Suprapubic skin (tissue), 4 donors: Measurements from ENCODE around the gene CD96. TPM values are rescaled to one million over a fixed set of nuclear protein-coding genes. Genes with fewer than 3 reads are reported as not detected.

Experiments
- DNase-seq, 2 donors: peaks; one replicate each; pipeline ENCODE4 v3.0.0-alpha.2; 2019; ENCODE audit warnings: low spot score in 2 of 2
- H3K27ac ChIP-seq: fragments of 200-600 bp; sonication (generic); one replicate; pipeline ENCODE4 v1.5.1; 2019
- H3K27me3 ChIP-seq: fragments of 200-600 bp; sonication (generic); one replicate; pipeline ENCODE4 v1.5.1; 2019
- H3K36me3 ChIP-seq: fragments of 200-600 bp; sonication (generic); one replicate; pipeline ENCODE4 v1.5.1; 2019
- H3K4me1 ChIP-seq: fragments of 200-600 bp; sonication (generic); one replicate; pipeline ENCODE4 v1.5.1; 2019
- H3K4me3 ChIP-seq: fragments of 200-600 bp; sonication (generic); one replicate; pipeline ENCODE4 v1.5.1; 2019; ENCODE audit warnings: mild to moderate bottlenecking
- H3K9me3 ChIP-seq: fragments of 200-600 bp; sonication (generic); one replicate; pipeline ENCODE4 v1.5.1; 2019
- CTCF ChIP-seq, 2 donors: fragments of 200-600 bp in 1 of 2; fragments of 450-650 bp in 1 of 2; sonication (generic) in 1 of 2; IDR thresholded peaks; one replicate each; pipeline ENCODE4 v1.5.1; 2016 to 2019; ENCODE audit warnings: antibody characterized with exemption in 2 of 2, mild to moderate bottlenecking in 1 of 2, moderate library complexity in 1 of 2
- EP300 ChIP-seq: sonication (generic); formaldehyde crosslinking; IDR thresholded peaks from one replicate; pipeline ENCODE4 v1.6.1; 2017; ENCODE audit warnings: antibody characterized with exemption
- POLR2A ChIP-seq, 2 donors: fragments of 450-650 bp; IDR thresholded peaks; one replicate each; pipeline ENCODE4 v1.6.1; 2017; ENCODE audit warnings: antibody characterized with exemption in 2 of 2, mild to moderate bottlenecking in 2 of 2, moderate library complexity in 2 of 2
- POLR2AphosphoS5 ChIP-seq, 3 donors: sonication (generic); formaldehyde crosslinking; IDR thresholded peaks; one replicate each; pipeline ENCODE4 v1.6.1; 2017; ENCODE audit warnings: antibody characterized with exemption in 3 of 3
- WGBS: methylation state at CpG from one replicate; pipeline ENCODE4 v1.1.5; 2018; 5-methylcytosine and 5-hydroxymethylcytosine counted together
- total RNA-seq, 4 donors: library from RNA; depleted of rRNA; stranded (reverse); fragments of >200 nt; gene quantifications; one replicate each; pipeline ENCODE4 v1.1.0, GENCODE V29; 2016

The CD96 gene
- total RNA-seq, 4 donors from 2014 or later = 0.49 to 0.56 (median 0.55) TPM; not detected in 1

DNA sequence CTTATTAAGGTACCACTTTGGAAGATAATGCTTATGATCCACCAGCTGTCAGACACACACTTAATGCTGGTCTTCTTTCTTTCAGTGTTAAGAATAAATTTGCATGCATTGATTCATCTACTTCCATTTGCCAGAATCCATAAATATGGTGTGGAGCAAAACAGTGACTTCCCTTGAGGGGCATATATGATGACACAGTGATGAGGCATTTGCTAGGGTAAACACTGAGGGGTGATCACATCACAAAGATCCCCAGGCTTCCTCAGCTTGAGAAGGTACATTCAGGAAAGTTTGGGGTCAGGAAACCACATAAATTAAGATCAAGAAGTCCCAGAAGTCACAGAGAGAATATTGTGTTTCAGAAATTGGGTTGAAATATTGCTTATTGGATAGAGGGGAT lies 63.0 kb downstream of the CD96 start:
- no peak overlapping the region for H3K4me3 ChIP-seq
- no peaks in the 10 kb centered on the region for H3K27me3 ChIP-seq
- TF ChIP-seq CTCF (IDR thresholded peaks at IDR 0.05) = no peak
- TF ChIP-seq POLR2AphosphoS5 (IDR thresholded peaks at IDR 0.05) = no peak
- DNase-seq = no peak
- no peaks in the 10 kb centered on the region for H3K36me3 ChIP-seq
- H3K9me3 ChIP-seq = no peaks in the 10 kb centered on the region
- H3K4me1 ChIP-seq = peaks cover 6% of the 10 kb centered on the region
- no peak overlapping the region for H3K27ac ChIP-seq

DNA sequence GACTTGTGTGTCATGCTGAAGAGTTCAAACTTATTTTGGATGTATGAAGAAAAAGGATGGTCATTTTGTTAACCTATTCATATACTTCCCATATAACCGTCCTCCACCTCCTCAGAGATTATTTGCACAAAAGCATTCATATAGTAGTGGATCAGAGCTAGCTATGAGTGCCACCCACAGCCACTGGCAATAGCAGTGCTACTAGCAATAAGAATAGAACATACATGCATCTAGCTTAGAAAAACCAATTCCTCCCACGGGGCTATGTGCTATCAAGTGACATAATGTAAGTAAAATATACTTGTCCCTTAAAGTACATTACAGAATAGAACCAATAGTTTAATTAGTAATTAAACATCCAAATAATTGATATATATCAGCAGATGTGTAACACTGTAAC lies 63.5 kb downstream of the CD96 start:
- H3K9me3 ChIP-seq = no peaks in the 10 kb centered on the region
- H3K27me3 ChIP-seq = no peaks in the 10 kb centered on the region
- DNase-seq = no peak
- no peak overlapping the region for H3K4me3 ChIP-seq
- no peaks in the 10 kb centered on the region for H3K36me3 ChIP-seq
- no peak overlapping the region for H3K27ac ChIP-seq
- 89% methylated on average over 2 of the region's 2 CpGs for WGBS
- no peak for TF ChIP-seq CTCF (IDR thresholded peaks at IDR 0.05)
- TF ChIP-seq EP300 = no peak
- no peak for TF ChIP-seq POLR2AphosphoS5 (IDR thresholded peaks at IDR 0.05)
- TF ChIP-seq POLR2A (IDR thresholded peaks at IDR 0.05) = no peak
- H3K4me1 ChIP-seq = peaks cover 11% of the 10 kb centered on the region

DNA sequence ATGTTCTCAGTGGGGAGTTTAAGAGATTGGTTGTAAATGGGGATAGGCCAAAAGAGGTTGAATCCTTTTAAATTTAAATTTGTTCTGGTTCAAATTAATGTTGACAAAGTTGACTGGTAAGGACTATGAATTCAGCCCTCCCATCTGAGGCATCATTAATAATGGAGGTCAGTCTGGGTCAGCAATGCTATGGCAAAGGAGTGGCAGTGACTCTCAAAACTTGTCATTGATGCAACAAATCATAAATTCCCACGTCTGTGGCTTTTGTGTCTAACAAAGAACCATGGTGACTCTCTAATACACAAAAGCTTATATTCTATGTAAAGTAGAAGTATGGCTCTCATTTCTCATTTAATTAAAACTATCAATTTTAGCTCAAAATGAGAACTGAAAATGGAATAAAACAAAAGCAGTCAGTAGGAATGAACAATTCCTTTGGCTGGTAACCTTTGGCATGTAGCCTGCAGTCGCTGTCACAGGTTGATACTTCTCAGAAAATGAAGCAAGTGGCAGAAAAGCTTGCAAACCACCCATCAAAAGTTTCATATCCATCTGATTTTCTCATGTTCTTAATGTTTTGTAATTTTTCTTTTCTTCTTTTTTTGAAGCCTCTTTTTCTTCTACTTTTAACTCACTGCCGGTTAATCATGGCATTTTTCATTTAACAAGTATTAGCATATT lies 65.4 kb downstream of the CD96 start:
- no peaks in the 10 kb centered on the region for H3K27me3 ChIP-seq
- no peak overlapping the region for H3K4me3 ChIP-seq
- no peak for DNase-seq
- H3K4me1 ChIP-seq = peaks cover 11% of the 10 kb centered on the region
- no peaks in the 10 kb centered on the region for H3K36me3 ChIP-seq
- TF ChIP-seq POLR2AphosphoS5 (IDR thresholded peaks at IDR 0.05) (no peak), EP300 (no peak), CTCF (IDR thresholded peaks at IDR 0.05) (no peak), POLR2A (IDR thresholded peaks at IDR 0.05) (no peak)
- H3K27ac ChIP-seq = no peak overlapping the region
- WGBS = 74% methylated on average over 3 of the region's 3 CpGs
- no peaks in the 10 kb centered on the region for H3K9me3 ChIP-seq

DNA sequence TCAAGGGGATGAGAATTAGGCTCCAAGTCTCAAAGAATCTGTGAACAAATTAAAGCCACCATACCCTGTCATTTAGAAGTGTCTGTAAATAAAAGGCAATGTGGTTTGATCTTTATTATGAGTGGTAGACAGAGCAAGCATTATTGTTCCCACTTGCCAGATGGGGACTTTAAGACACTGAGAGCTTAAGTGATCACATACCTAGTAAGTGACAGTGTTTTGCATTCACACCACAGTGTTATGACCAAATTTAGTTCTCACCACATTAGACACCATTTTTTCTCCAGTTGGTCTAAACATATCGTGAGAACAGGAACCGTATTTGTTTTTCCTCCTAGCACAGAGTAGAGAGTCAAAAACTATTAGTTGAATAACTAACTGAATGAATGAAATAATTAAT lies 66.4 kb downstream of the CD96 start:
- H3K27me3 ChIP-seq = no peaks in the 10 kb centered on the region
- 79% methylated on average over 2 of the region's 2 CpGs for WGBS
- TF ChIP-seq POLR2A (IDR thresholded peaks at IDR 0.05) (no peak), EP300 (no peak), POLR2AphosphoS5 (IDR thresholded peaks at IDR 0.05) (no peak), CTCF (IDR thresholded peaks at IDR 0.05) (no peak)
- H3K27ac ChIP-seq = no peak overlapping the region
- DNase-seq = no peak
- H3K4me3 ChIP-seq = no peak overlapping the region
- H3K9me3 ChIP-seq = no peaks in the 10 kb centered on the region
- H3K4me1 ChIP-seq = peaks cover 11% of the 10 kb centered on the region
- no peaks in the 10 kb centered on the region for H3K36me3 ChIP-seq

- 73% methylated on average over 2 of the region's 2 CpGs for WGBS
- no peaks in the 10 kb centered on the region for H3K27me3 ChIP-seq
- no peak overlapping the region for H3K27ac ChIP-seq
- peaks cover 11% of the 10 kb centered on the region for H3K4me1 ChIP-seq
- H3K4me3 ChIP-seq = no peak overlapping the region
- H3K9me3 ChIP-seq = no peaks in the 10 kb centered on the region
- DNase-seq = no peak
- no peaks in the 10 kb centered on the region for H3K36me3 ChIP-seq
- TF ChIP-seq EP300 (no peak), POLR2AphosphoS5 (IDR thresholded peaks at IDR 0.05) (no peak), CTCF (IDR thresholded peaks at IDR 0.05) (no peak)
Measured at GRCh38 chr3:111609700-111610099, 67.7 kb downstream of the CD96 start.
